A549 (cell line): ENCODE measurements around the gene PRKCE. TPM values are rescaled to one million over a fixed set of nuclear protein-coding genes. Genes with fewer than 3 reads are reported as not detected.

ENCODE experiments used
- ATAC-seq, 2 experiments: fragments of 200-7000 bp in 1 of 2; fragments of >200 bp in 1 of 2; cut with Nextera tagmentation in 1 of 2; cut with Tn5 transposase in 1 of 2; 3 replicates each; pipeline versions ENCODE4 v1.8.0 to v1.9.1; 2018 to 2020; ENCODE audit warnings: mild to moderate bottlenecking in 1 of 2, moderate library complexity in 1 of 2
- CTCF ChIA-PET: fragments of 300-600 bp; sonication (Branson Sonifier 250); formaldehyde crosslinking; extraction: SDS; loops from one replicate; lab custom pipeline; 2021; ENCODE audit warnings: antibody characterized with exemption, inconsistent platforms; lab: Yijun Ruan, JAX
- POLR2A ChIA-PET: fragments of 350-600 bp; formaldehyde crosslinking; extraction: SDS; loops from one replicate; lab custom pipeline; 2021; ENCODE audit warnings: antibody characterized with exemption, inconsistent platforms; lab: Yijun Ruan, JAX
- DNase-seq, 2 experiments: peaks; one replicate each; pipeline versions ENCODE4 v3.0.0 to v3.0.0-alpha.2; 2011 to 2016; ENCODE audit warnings: low read depth in 1 of 2, low spot score in 1 of 2
- FAIRE-seq: peaks from 2 replicates; lab custom pipeline; 2011; peaks lifted over from hg19 to GRCh38; lab: Jason Lieb, UNC
- H3K27ac ChIP-seq, 2 experiments: fragments of >200 bp; sonication (Bioruptor Twin); formaldehyde crosslinking; 3 replicates each; pipeline ENCODE4 v1.5.1; 2016 to 2017
- H3K4me1 ChIP-seq: fragments of >200 bp; sonication (Bioruptor Twin); formaldehyde crosslinking; 3 replicates; pipeline ENCODE4 v1.6.1; 2016
- H3K4me2 ChIP-seq: fragments of >200 bp; sonication (Bioruptor Twin); formaldehyde crosslinking; 3 replicates; pipeline ENCODE4 v1.6.1; 2016
- H3K4me3 ChIP-seq: fragments of >200 bp; sonication (Bioruptor Twin); formaldehyde crosslinking; 3 replicates; pipeline ENCODE4 v1.5.1; 2016
- H3K9me3 ChIP-seq: fragments of >200 bp; sonication (Bioruptor Twin); formaldehyde crosslinking; 3 replicates; pipeline ENCODE4 v1.6.1; 2016
- BCL3 ChIP-seq: fragments of >200 bp; sonication (Bioruptor Twin); formaldehyde crosslinking; IDR thresholded peaks from 3 replicates; pipeline ENCODE4 v1.6.1; 2016
- CBX8 ChIP-seq: fragments of 200-600 bp; sonication (generic); IDR thresholded peaks from 2 replicates; pipeline ENCODE4 v1.6.1; 2016
- CHD2 ChIP-seq: fragments of 150-350 bp; IDR thresholded peaks from 2 replicates; pipeline ENCODE4 v1.6.1; 2014; ENCODE audit warnings: low read length; ENCODE audit not compliant: partially characterized antibody
- EHF ChIP-seq: fragments of 250-450 bp; sonication (Bioruptor Pico); IDR thresholded peaks from 2 replicates; pipeline ENCODE4 v1.5.0; 2020; ENCODE audit warnings: mild to moderate bottlenecking
- FOSB ChIP-seq: fragments of 250-450 bp; sonication (Bioruptor Pico); IDR thresholded peaks from 2 replicates; pipeline ENCODE4 v1.5.0; 2020; ENCODE audit warnings: mild to moderate bottlenecking, moderate library complexity
- HDAC2 ChIP-seq: fragments of 200-600 bp; sonication (generic); IDR thresholded peaks from 2 replicates; pipeline ENCODE4 v1.6.1; 2016
- HOXB13 ChIP-seq: fragments of 250-450 bp; sonication (Bioruptor Pico); IDR thresholded peaks from 2 replicates; pipeline ENCODE4 v1.5.0; 2020; ENCODE audit warnings: low read depth, mild to moderate bottlenecking, moderate library complexity
- HOXB5 ChIP-seq: fragments of 250-450 bp; sonication (Bioruptor Pico); IDR thresholded peaks from 2 replicates; pipeline ENCODE4 v1.5.0; 2020; ENCODE audit warnings: mild to moderate bottlenecking, moderate library complexity
- JUN ChIP-seq, 2 experiments: fragments of >200 bp; sonication (Bioruptor Twin); formaldehyde crosslinking; IDR thresholded peaks; 2 replicates in 1 of 2; 3 replicates in 1 of 2; pipeline ENCODE4 v1.6.1; 2016 to 2017
- MAX ChIP-seq: IDR thresholded peaks from 2 replicates; pipeline ENCODE4 v1.6.1; 2012
- POLR2AphosphoS2 ChIP-seq: conservative IDR thresholded peaks from 2 replicates; pipeline ENCODE4 v1.6.1; 2012; ENCODE audit warnings: low read length, improper control_type of control experiment, inconsistent platforms
- RARB ChIP-seq: fragments of 250-450 bp; sonication (Bioruptor Pico); IDR thresholded peaks from 2 replicates; pipeline ENCODE4 v1.8.0; 2021; ENCODE audit warnings: mild to moderate bottlenecking, moderate library complexity
- RCOR1 ChIP-seq: fragments of 150-350 bp; IDR thresholded peaks from 2 replicates; pipeline ENCODE4 v1.6.1; 2014; ENCODE audit warnings: antibody characterized with exemption, low read length, low read depth
- REST ChIP-seq: fragments of 200-600 bp; sonication (generic); IDR thresholded peaks from 2 replicates; pipeline ENCODE4 v1.6.1; 2016; ENCODE audit warnings: antibody characterized with exemption, mild to moderate bottlenecking, moderate library complexity
- WGBS: methylation state at CpG from one replicate; pipeline ENCODE4 v1.1.6; 2017; ENCODE audit errors: missing lambda C conversion rate; 5-methylcytosine and 5-hydroxymethylcytosine counted together
- polyA plus RNA-seq, 4 experiments: library from polyadenylated mRNA; depleted of rRNA in 3 of 4; stranded (reverse); fragments of >200 nt; fragmentation: RNase III in 1 of 4; extraction: RNeasy Plus Mini Kit Qiagen cat#74134 plus additional on column Dnase treatment in 1 of 4; gene quantifications; 2 replicates in 3 of 4; 3 replicates in 1 of 4; pipeline ENCODE4 v1.2.3, GENCODE V29; 2011 to 2017
- TF ChIP-seq, protein P1 (sequence below): fragments of >200 bp; sonication (Bioruptor Twin); formaldehyde crosslinking; IDR thresholded peaks from 3 replicates; pipeline ENCODE4 v1.5.1; 2016

PRKCE gene
- polyA plus RNA-seq, 2 of the 4 experiments (the other 2 are of a cell fraction): 11.5 to 12.0 TPM

DNA sequence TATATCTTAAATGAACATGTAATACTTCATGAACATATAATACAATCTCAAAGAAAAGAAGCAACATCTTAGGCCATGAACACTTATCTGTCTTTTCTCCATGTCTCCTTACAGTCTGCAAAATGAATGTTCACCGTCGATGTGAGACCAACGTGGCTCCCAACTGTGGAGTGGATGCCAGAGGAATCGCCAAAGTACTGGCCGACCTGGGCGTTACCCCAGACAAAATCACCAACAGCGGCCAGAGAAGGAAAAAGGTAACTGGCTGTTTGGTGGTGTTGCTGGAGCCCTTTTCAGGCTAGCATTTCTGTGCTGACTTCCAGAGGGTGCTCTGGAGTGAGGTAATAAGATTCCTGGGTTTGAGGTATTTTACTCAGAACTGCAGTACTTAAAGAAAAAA is 349.8 kb downstream of the PRKCE start:
- CTCF ChIA-PET: interaction anchor here (0.9 to 5.1 kb wide), 6 partner anchors 9 to 461 kb away, joined by 3 to 52 read pairs (median 9); no protein-coding TSS in a partner anchor

GRCh38 chr2:46001741-46002506 is 350.4 kb downstream of the PRKCE start:
- DNase-seq: no peak
- Histone ChIP-seq H3K4me1 (0 out of 3 replicates have a peak, but pooled peaks cover 9% of the 10 kb centered on the region), H3K4me2 (no peak overlapping the region)
- TF ChIP-seq HOXB5 (CRISPR knock-in tag): no peak
- no peak for TF ChIP-seq CBX8
- TF ChIP-seq, all 56 proteins: peak for 0
- FAIRE-seq (no peak), ATAC-seq (no peak)
- Histone ChIP-seq H3K9me3 (no peaks in the 10 kb centered on the region), H3K4me3 (no peak overlapping the region), H3K27ac (no peak overlapping the region)
- ChIA-PET POLR2A (no interaction called here), CTCF (interaction anchor here (0.6 to 5.1 kb wide), 8 partner anchors 9 to 459 kb away, joined by 3 to 52 read pairs (median 4); no protein-coding TSS in a partner anchor)
- 88% methylated on average over 8 of the region's 8 CpGs for WGBS

More for the DNA sequence above, 349.8 kb downstream of the PRKCE start:
- Histone ChIP-seq H3K9me3 (0 out of 3 replicates have a peak, but pooled peaks cover under 1% of the 10 kb centered on the region), H3K4me1 (0 out of 3 replicates have a peak, but pooled peaks cover 3% of the 10 kb centered on the region), H3K4me2 (no peak overlapping the region), H3K27ac (no peak overlapping the region), H3K4me3 (no peak overlapping the region)
- ATAC-seq (no peak), DNase-seq (no peak), FAIRE-seq (no peak)
- POLR2A ChIA-PET: no interaction called here
- no peak for TF ChIP-seq POLR2AphosphoS2
- no peak for TF ChIP-seq RARB (CRISPR knock-in tag)
- TF ChIP-seq EHF (CRISPR knock-in tag): no peak
- 91% methylated on average over 7 of the region's 7 CpGs for WGBS

DNA sequence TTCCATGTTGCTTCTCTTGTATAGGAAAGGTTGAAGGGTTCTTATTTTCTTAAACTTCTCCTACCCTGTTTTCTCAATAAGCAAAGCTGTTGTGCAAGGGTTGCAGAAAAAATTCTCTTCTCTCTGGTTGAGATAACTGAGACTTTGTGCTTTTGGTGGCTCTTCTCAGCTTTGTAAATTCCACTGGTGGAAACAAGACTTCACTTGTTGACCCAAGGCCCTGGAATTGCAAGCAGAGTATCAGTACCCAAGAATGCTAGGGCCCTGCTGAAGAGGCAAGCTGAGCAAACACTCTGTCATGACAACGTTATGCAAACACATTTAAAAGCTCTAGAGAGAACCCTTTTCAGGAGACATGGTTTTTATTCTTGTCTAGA is 351.0 kb downstream of the PRKCE start:
- WGBS: 21% methylated on average over 1 of the region's 1 CpG
- ChIA-PET POLR2A (no interaction called here), CTCF (interaction anchor here (0.6 to 5.1 kb wide), 8 partner anchors 8 to 458 kb away, joined by 3 to 52 read pairs (median 4); no protein-coding TSS in a partner anchor)
- FAIRE-seq (no peak), DNase-seq (peak in 1 of 2 experiments; percentile 37), ATAC-seq (peak in 1 of 2 experiments; percentile 53; a peak in 2 of 6 replicates)
- Histone ChIP-seq H3K4me3 (no peak overlapping the region), H3K9me3 (no peaks in the 10 kb centered on the region), H3K27ac (no peak overlapping the region), H3K4me2 (0 out of 3 replicates have a peak overlapping the region, but pooled peaks have one; percentile 0), H3K4me1 (0 out of 3 replicates have a peak, but pooled peaks cover 9% of the 10 kb centered on the region)
- TF ChIP-seq HDAC2: no peak

GRCh38 chr2:46002947-46003346 is 351.5 kb downstream of the PRKCE start:
- FAIRE-seq (no peak), ATAC-seq (no peak), DNase-seq (no peak)
- no peak for TF ChIP-seq FOSB (CRISPR knock-in tag)
- no peak for TF ChIP-seq HOXB5 (CRISPR knock-in tag)
- TF ChIP-seq, protein P1, sequence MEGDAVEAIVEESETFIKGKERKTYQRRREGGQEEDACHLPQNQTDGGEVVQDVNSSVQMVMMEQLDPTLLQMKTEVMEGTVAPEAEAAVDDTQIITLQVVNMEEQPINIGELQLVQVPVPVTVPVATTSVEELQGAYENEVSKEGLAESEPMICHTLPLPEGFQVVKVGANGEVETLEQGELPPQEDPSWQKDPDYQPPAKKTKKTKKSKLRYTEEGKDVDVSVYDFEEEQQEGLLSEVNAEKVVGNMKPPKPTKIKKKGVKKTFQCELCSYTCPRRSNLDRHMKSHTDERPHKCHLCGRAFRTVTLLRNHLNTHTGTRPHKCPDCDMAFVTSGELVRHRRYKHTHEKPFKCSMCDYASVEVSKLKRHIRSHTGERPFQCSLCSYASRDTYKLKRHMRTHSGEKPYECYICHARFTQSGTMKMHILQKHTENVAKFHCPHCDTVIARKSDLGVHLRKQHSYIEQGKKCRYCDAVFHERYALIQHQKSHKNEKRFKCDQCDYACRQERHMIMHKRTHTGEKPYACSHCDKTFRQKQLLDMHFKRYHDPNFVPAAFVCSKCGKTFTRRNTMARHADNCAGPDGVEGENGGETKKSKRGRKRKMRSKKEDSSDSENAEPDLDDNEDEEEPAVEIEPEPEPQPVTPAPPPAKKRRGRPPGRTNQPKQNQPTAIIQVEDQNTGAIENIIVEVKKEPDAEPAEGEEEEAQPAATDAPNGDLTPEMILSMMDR: no peak
- TF ChIP-seq BCL3: no peak
- no peak for TF ChIP-seq JUN (IDR thresholded peaks at IDR 0.05)
- no peak for TF ChIP-seq CHD2
- TF ChIP-seq RCOR1: no peak
- TF ChIP-seq REST: no peak
- no peak for TF ChIP-seq HOXB13
- TF ChIP-seq MAX: no peak
- no peaks in the 10 kb centered on the region for H3K9me3 ChIP-seq
- 0 out of 3 replicates have a peak, but pooled peaks cover 9% of the 10 kb centered on the region for H3K4me1 ChIP-seq
- ChIA-PET POLR2A (interaction anchor here (0.6 kb wide), 1 partner anchor 74 kb away, joined by 4 read pairs; no protein-coding TSS in a partner anchor), CTCF (interaction anchor here (0.6 to 5.1 kb wide), 10 partner anchors 8 to 458 kb away, joined by 3 to 52 read pairs (median 6); no protein-coding TSS in a partner anchor)
- WGBS: 89% methylated on average over 2 of the region's 2 CpGs
- H3K4me2 ChIP-seq: 0 out of 3 replicates have a peak overlapping the region, but pooled peaks have one; percentile 0
- no peak overlapping the region for H3K4me3 ChIP-seq
- no peak overlapping the region for H3K27ac ChIP-seq
